Glomerular endothelial cell (primary cell): Measurements from ENCODE around the gene MMRN1. TPM values are rescaled to one million over a fixed set of nuclear protein-coding genes. Genes with fewer than 3 reads are reported as not detected.

Experiments
- DNase-seq: peaks from one replicate; pipeline ENCODE4 v3.0.0-alpha.2; 2011; ENCODE audit warnings: low read depth, low spot score; ENCODE audit errors: extremely low read depth
- total RNA-seq: library from RNA; depleted of rRNA; stranded (reverse); fragments of >200 nt; gene quantifications from 2 replicates; pipeline ENCODE4 v1.2.3, GENCODE V29; 2015

MMRN1 gene
- total RNA-seq, 1 donor from 2014 or later: 118 TPM

DNA sequence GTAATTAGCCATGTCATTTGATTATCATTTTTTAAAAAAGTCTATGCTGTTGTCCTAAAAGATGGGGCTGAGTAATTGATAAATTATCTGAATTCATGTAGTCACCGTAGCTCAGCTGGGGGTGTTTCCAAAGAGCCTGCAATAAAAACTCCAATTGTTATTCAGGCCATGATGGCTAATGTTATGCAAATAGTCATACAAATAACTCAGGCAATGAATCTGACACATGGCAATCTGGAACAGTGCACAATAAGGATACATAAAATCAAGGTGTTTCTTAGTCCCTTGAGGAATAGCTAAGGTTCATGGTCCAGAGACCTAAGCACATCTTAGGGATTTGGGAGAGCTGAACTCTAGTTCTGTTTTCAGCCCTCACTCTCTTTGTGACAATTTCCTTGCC, 15.2 kb downstream of the MMRN1 start:
- no peak for DNase-seq

DNA sequence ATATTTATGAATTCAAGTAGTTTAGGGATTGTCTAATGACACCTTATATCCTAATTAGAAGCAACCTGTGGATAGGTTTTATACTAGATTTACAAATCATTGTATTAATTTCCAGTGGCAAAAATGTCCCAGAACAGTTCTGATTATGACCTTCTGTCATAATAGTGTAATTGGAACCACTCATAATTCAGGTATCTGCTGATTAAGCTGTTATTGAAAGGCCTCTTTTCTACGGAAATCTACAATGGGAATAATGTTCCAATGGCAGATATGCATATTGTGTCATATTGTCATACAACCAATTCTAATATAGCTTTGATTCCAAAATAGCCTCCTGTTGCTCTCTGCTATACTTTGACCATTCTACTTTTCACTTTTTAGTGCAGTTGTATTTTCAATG, 19.0 kb downstream of the MMRN1 start:
- no peak for DNase-seq

DNA sequence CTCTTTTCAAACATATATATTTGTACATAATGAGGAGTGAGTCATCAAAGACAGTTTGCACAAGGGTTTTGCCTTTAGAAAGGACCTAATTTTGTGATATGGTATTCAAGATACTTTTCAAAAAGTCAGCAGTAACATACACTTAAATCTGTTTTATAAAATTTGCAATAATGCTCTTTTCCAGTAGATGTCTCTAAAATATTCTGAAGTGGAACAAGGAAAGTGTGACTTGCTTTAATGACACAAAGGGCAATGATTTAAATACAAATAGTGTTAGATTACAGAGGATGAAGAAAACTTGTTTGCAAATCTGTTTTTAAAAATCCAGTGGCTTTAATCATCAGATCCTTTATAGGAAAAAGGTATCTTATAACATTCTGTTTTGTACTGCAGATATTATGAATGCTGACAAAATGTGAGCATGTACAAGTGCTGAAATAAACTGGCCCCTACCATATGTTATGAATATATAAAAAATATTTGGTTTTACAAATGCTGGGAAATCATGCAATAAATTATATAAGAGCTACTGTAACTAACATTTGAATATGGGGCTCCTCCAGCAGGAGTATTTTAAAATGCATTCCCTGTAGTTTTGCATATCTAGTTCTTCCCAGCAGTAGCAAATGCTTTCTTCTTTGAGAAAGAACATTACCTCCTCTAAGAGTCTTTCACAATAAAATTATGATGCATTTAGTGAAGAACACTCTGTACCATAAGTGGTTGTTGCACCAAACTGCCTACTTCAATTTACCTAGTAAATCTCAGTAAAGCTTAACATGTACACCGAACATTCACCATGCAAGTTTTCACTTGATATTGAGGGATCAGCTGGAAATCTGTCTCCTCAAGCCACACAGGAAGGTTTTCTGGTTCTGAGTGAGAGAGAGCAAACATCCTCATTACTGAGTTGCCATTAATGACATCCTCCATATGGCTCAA, 20.2 kb downstream of the MMRN1 start:
- DNase-seq: no peak

DNA sequence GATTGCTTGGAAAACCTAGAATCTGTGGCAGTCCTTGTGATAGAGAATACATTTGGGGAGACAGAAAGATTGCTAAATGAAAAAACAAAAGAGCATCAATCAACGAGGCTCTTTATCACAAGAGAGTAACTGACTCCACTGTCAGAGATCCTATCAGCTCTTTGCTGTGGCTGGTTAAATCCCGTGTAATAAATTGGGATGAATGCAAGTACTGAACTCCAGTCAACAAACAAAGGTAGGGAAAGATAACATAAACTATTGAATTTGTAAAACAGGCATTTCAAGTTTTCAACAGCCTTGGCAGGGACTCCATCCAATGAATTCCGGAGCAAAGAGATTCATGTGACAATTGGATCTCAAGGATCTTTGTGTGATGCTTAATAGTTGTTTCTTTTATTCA, 21.3 kb downstream of the MMRN1 start:
- no peak for DNase-seq

DNA sequence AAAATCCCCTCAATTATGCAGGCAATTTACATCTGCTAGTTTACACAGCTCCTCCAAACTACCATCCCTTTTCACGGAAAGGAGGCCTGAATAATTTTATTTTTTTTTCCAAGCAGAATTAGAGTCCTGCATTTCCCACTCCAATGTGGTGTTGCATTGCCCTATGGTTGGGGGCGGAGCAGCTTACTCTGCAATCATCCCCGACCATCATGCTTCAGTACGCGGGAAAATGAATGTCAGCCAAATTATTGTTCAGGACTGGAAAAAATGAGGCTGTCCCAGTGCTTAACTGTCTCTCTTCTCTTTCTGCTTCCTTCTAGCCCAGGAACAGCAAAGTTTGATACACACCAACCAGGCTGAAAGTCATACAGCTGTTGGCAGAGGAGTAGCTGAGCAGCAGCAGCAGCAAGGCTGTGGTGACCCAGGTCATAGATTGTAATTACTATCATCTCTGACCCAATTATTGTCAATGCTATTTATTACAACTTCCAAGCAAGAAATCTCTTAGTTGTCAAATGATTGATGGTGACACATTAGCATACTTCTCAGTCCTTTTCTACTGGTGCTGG, 28.3 kb downstream of the MMRN1 start:
- DNase-seq: no peak

DNA sequence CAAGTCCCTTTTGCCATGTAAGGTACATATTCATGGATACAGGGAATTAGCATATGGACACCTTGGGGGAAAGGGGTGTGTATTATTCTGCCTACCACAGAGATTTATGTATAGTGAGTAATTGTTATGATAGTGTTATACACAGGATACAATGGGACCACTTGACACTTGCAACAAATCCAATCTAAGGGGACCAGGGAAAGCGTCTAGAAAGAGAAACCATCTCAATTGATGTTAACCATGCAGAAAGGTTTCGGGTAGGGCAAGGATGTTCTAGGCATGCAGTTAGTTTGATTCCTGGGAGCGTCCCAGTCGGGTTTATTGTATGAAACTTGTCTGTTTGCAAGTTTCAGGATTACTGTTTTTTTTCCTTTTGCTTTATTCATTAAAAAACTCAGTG, 34.2 kb downstream of the MMRN1 start:
- no peak for DNase-seq

DNA sequence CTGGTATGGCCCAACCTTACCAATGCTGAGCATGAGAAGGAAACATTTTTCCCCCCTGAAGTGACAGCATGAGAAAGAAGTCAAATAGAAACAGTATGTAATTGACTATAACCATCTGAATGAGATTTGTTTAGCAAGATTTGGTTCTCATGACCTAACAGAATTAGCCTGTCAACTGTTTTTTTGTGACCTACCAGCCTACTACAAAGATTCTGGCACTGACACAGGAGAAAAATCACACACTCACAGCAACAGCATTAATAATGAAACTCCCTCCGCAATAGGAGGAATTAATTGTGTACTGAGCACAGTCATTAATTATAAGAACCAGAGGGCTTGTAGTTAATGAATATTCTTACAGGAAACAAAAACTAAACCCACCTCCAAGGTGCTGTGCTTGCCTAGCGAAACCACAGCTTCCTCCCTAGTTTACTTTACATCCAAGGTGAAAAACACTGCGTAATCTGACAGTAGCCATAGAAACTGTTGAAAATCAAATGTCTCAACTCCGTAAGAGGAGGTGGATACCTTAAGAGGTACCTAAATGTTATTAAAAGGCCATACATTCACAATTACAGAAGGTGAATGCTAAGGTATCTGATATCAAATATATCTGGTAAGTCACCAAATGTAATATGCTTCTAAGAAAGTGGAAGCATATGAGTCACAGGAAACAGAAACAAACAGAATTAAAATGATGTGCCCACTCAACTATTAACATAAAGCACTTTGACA, 34.9 kb downstream of the MMRN1 start:
- no peak for DNase-seq

DNA sequence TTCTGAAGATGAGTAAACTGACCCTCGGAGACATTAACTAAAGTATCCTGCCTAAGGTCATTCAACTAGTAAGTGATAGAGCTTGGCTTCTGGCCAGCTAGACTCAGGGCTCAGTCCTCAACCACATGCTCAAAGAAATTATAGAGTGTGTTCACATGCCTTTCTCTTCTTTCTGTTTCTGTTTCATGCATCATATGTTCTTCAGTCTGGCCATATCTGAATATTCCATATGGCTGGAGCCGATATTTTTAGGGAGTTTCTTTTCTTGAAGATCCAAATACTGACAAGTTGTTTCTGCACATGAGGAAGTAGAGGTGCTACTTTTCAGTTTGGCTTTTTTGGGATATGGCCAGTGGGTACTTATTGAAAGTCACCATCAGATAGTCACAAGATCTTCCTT, 44.9 kb downstream of the MMRN1 start:
- DNase-seq: no peak

DNA sequence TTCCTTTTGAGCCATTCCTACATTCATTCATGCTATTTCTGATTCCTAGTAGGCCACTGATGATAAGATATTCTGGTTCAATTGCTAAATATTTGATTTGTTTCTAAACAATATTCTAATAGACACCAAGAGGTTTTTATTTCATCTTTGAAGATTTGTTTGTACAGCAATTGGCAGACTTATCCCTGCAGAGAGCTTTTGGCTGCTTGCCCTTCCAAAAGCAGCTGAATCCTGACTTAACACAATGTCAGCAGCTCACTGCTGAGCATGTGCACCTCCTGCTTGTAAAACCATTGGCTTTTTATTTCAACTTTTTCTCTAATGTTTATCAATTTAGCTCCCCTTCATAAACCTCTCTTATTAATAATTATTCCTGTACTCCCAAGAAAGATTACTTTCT, 45.3 kb downstream of the MMRN1 start:
- no peak for DNase-seq

DNA sequence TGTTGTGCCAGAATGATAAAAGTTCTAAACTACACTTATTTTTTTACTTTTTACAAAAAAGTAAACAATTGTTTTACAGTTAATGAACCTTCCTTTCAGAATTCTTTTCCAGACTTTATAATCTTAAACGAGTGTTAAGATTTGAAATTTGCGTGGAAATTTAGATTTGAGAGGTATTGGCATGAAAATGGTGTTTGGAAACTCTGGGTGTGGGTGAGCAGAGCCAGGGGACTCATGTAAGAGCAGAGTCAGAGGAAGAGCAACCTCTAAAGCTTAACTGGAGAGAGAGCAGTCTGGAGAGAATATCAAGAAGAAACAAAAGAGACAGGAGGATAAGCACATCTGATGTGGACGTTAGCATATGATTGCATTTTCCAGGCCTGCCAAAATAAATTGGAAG, 48.2 kb downstream of the MMRN1 start:
- DNase-seq: no peak

DNA sequence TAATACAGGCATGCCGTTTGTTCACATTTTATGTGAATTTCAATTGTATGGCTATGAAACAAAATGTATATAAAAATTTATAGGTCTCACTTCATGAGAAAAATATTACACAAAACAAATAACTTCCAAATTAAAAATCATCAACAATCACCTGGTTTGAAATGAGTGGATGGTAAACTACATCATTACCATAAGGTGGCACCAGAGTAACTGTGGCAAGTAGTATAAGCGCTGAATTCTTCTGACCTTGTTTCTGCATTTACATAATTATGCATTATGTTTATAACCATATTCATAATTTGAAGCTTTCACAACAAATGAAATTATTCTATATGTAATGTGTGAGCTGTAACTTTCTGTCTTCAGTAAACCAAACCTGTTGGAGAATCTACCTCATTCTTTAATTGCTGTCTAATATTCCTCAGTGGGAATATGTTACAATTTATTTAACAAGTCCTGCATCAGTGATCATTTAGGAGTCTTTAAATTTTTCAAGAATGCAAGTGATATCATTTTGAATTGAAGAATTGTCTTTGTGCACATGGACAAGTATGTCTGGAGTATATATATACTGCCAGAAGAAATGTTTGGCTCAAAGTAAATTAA, 55.2 kb downstream of the MMRN1 start:
- no peak for DNase-seq

DNA sequence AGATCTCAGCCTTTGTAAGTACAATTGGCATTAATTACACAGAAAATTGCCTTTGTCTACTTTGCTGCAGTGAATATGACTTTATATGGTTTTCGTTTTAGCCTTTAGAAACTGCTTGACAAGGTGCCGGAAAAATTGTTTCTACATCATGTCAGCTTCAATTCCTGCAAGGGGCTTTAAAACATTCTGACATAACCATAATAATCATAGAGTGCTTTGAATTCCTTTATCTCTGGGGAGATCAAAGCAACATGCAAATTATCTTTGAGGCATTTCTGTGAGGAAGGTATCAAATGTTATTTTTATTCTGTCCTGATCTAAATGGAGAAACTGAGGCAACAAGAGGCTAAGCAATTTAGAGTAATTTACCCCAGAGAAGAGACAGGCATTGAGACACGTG, 57.8 kb downstream of the MMRN1 start:
- no peak for DNase-seq

DNA sequence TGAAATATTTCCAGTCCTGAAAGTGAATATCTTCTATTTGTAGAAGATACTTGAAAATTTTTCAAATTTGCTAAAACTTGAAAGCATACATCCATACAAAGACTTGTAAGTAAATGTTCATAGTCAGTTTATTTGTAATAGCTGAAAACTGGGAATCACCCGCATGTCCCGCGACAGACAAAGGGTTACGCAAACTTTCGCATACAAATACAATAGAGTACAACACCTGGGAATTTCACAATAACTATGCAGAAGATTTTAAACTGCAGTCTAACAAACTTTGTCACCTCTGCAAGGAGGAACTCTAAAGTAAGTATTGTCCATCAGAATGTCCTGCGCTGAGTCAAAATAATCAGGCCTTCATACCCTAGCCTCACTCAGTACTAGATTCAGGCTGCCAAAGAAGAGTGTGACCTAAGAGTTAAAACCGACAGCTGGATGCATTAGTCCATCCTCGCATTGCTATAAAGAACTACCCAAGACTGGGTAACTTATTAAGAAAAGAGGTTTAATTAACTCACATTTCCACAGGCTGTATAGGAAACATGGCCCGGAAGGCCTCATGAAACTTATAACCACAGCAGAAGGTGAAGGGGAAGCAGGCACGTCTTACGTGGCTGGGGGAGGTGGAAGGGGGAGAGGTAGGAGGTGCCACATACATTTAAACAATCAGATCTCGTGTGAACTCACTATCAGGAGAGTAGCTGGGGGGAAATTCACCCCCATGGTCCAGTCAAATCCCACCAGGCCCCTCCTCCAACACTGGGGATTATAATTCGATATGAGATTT, 60.4 kb downstream of the MMRN1 start:
- no peak for DNase-seq

DNA sequence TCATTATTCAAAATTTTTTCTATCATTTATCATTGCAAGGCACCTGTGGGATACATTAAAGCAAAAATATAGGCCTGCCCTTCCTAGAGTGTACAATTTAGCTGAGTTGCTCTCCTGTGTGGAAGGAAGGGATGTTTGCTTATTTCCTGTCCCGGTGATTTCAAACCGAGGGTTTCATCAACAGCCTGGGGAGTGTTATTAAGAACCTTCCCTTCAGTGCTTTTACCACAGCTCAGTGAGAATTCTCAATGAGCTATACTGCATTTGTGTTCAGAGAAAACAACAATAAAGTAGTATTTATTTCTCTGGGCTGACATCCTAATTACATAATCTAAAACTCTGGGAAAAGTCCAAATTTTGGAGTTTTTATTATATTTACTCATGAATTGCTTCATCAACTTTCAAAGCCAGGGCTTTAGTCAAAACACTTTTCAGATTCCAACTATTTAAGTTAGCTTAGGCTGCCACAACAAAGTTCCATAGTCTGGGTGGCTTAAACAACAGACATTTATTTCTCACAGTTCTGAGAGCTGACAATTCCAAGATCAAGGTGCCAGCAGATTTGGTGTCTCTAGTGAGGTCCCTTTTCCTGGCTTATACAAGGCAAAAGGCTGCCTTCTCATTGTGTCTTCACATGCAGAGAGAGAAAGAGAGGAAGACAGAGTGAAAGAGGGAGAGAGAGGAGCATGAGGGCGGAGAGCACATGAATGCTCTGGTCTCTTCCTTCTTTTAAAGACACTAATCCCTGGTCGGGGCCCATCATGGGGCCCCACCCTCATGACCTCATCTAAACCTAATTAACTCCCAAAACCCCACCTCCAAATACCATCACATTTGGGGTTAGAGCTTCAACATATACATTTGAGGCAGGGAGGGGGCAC, 62.6 kb downstream of the MMRN1 start:
- DNase-seq: no peak

DNA sequence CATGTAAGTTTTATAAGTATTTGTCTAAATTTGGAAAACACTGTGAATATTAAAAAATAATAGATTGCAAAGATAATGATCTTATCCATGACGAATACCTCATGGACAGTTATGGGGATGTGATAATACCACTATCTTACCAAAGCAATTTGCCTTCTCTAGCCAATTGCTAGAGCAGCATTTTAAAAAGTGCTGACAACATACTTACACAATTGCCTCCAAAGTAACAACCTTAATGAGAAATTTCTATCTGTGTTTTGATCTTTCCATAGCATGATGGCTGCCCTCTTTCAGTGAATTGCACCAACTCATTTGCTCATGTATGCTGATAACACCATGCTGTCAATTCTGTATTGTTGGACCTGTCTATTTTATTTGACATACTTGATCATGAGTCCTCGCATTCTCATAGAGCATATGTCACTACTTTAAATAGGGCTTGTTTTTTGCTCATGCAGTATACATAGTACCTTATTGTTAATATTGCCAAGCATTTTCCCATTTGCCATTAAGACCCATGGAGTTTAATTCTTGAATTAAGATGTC, 87.2 kb downstream of the MMRN1 start:
- no peak for DNase-seq

DNA sequence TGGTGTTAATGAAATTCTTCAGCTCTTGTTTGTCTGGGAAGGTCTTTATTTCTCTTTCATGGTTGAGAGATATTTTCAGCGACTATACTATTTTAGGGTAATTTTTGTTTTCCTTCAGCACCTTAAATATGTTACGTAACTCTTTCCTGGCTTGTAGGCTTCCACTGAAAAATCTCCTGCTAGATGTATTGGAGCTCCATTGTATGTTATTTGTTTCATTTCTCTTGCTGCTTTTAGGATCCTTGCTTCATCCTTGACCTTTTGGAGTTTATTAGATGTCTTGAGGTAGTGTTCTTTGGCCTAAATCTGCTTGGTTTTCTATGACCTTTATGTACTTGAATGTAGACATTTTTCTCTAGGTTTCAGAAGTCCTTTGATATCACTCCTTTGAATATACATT, 93.6 kb downstream of the MMRN1 start:
- no peak for DNase-seq

DNA sequence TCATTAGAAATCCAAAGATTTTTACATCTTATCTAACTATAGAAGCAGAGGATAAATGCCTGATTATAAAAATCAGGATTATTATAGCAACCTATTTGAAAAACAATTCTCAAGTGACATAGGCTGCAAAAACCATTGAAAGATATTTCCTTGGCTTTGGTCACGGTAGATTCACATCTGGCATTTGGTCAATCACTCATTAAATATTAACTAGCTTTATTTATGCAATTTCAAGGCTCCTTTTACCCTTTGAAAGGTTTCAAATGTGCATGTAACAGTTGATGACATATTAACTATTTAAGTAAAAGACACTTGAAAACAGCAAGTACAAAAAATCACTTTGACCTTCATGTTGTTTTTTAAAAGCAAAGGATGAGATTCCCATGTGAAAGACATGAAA, 98.1 kb downstream of the MMRN1 start:
- no peak for DNase-seq

DNA sequence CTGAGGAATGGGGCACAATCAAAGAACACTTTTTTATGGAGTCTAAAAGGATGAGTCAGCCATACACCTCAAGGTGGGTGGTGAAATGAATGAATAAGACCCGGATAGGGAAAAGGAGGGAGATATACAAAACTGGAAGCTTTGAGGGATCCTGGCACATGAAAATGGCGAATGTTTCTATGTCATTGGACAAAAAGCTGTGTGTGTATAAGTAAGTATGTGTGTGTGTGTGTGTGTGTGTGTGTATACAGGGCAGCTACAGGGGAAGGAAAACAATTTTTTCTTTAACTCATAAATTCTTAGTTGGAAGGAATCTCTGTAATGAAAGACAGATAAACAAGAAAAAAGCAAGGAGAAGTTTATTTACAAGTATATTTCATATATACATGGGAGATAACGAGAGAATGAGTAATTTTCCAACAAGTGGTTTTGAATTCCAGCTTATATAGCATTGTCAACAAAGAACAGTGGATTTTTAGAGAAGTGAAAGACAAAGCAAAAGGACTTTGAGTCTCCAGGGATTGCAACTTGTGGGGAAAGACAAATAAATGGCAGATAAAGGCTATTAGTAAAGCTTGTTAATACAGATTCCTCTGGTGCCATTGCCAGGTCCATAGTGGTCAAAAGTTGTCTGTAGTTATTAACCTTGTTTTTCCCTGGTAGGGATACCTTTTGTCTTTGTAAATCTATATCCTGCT, 99.7 kb downstream of the MMRN1 start:
- no peak for DNase-seq

DNA sequence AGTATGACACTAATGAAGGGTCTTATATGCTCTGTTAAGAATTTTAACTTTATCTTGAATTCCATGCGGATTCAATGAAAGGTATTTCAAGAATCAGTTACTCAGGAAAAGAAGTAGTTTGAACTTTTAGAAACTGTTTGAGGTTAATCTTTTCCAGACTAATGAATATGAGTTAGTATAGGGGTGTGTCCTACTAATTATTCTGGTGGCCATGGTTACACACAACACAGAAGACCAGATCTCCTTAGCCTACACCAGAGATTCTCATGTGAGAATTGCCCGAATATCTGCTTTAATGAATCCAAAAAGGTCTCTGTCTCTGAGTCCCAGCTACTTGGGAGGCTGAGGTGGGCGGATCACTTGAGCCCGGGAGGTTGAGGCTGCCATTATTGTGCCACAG, 100.4 kb downstream of the MMRN1 start:
- DNase-seq: no peak
